ENCODE measurements around the gene MTA3.
A peak's percentile ranks its signal among the peaks of the same experiment; 100 is the strongest.

MTA3 gene

GRCh38 chr2:42765686-42766085, 197.3 kb downstream of the MTA3 start:
- DNase-seq, result no peak

- DNase-seq, result no peak
Observed at GRCh38 chr2:42767080-42767898, 198.9 kb downstream of the MTA3 start.

DNA sequence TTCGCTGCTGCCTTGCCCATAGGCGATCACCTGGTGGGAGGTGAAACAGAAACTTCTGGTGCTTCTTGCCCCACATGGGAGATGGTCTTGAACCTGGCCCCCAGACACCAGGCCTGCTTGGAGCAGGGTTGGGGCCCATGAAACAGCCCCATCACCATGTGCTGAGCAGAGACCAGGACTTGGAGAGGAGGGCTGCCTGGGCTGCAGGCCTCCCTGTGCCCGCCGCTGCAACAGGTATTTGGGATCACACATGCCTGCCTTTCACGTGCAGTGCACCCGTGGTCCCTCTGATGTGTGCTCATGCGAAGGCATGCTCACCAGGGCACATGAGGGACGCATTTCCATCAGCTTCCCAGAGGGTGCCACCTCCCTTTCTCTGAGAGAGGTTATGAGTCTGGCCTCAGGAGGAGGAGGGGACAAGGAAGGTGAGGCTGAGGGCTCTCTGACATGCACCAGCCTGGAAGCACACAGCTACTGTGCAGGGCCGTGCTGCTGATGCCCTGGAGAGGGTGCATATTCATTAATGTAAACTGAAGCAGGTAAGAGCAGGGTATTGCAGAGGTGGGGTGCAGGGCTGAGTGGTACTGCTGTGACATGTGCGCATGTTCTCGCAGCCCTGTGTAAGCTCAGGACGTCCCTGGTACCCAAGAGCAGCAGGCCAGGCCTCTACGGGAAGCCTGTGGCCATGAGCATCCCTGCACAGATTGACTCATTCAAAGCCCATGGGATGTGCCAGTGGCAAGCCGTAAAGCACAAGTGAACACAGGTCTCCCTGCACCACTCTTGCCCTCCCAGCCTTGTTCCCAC, 199.7 kb downstream of the MTA3 start:
- no peak for DNase-seq

DNA sequence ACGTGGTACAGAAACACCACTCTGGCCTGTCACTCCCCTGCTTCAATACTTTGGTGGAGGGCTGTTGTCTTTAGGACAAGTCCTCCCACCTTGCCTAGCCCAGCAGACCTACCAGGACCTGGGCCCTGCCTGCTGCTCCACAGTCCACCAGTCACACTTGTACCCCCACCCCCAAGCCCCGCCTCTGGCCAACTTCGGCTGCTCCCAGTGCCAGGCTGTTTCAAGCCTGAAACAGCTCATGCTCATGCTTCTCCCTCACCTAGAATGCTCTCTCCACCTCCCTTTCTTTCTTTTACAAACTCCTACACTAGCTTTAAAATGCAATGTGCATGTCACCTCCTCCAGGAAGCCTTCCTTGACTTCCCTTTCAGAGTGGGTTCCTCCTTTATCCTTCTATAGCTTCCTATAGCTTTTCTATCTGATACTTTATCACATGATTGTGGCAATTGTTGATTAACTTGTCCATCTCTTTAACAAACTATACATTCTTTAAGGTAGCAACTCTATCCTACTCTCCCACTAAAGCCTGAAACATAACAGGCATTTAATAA, 200.3 kb downstream of the MTA3 start:
- DNase-seq, result no peak

GRCh38 chr2:42769583-42770287, 201.3 kb downstream of the MTA3 start:
- DNase-seq, result no peak

DNA sequence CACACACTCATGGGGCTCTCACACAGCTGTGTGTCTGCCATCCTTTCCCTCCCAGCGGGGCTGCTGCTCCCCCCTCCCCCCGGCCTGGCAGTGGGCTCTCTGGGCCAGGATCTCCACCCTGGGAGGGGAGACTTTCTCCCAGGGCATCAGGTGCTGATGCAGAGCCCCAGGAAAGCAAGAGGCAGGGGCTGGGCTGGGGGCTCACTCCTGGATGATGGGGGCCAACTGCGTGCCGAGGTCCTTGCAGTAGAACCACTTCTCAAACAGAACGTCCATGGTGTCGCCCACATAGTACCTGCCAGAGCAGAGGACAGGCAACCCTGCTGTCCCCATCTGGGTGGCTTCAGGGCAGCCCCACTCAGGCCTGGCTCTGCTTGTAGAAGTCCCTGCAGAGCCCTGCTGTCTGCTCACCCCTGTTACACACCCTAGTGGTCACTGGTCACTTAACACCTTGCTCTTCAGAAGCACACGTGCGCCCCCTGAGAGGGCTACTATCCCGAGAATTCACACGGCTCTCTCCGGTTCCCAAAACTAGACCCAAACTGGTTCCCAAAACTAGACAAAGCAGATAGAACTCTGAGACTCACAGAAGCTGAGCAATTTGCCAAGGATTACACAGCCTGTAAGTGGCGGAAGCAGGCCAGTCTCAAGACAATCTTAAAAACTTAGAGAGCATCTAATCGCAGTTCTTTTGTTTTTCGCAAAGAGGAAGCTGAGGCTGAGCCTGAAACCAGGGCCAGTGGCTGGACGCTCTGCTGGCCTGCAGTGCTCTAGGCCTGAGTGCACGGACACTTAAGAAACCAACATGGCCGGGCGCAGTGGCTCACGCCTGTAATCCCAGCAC, 202.1 kb downstream of the MTA3 start:
- DNase-seq, result peak; percentile 22 to 65

DNA sequence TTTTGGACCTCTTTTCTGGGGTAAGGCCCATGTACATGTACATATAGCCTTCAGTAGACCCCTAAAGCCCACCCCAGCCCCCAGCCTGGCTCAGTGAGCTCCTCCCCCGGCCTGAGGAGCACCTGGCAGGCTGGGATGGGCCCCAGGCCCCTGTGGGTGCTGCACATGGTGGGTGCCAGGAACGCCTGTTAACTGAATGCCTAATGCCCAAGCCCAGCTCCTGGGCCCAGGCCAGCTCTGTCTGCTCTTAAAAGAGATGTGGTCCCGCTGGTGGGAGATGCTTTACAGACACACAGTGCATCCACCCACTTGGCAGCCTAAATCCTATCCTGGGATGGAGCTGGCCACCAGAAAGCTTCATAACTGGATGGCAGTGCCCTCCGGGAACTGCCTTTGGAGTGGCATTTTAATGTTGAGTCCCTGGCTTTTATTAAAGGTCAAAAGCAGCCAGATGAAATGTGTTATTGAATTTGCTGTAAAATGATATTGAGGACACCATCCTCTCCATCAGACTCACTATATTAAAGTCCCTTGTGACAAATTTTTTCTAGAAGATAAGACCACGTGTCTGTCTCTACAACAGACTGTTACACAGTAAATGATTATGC, 203.2 kb downstream of the MTA3 start:
- no peak for DNase-seq

GRCh38 chr2:42775186-42775585, 206.8 kb downstream of the MTA3 start:
- no peak for DNase-seq

- DNase-seq, result no peak
Observed at GRCh38 chr2:42775810-42776209, 207.4 kb downstream of the MTA3 start.

- DNase-seq, result no peak
Observed at GRCh38 chr2:42777883-42778805, 209.7 kb downstream of the MTA3 start.

DNA sequence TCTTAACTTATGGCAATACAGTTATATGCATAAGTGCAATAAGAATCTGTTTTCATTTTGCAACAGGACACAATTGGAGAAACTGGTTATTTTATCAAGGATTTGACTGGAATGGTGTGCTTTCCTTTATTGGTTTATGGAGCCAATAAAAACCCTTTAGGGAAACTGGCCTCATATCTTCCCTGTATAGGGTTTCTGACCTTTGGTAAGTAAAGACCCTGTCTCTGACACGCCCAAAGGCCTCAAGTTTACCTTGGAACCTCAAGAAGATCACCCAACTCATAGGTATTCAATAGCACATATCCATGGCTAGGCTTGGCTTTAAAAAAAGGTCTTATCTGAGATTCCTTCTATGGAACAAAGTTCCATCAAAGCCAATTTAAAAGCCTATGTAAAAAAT, 212.7 kb downstream of the MTA3 start:
- DNase-seq, result no peak

DNA sequence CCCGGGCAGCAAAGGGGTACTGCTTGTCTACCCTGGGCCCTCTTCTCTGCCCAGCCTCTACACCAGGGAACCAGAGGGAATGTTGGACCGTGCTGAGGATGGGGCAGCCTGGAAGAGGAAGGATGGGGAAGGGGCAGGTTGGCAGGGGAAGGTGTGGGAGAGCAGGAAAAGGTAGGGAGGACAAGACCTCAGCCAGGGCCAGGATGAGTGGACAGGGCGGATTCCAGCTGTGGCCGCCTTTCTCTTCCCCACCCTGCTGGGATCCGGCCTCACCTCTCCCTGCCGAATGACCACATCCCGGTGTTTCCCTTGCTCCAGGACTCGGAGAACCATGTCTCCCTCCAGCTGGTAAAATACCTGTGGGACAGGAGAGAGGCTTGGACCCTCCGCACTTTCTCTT, 215.1 kb downstream of the MTA3 start:
- DNase-seq, result no peak

DNA sequence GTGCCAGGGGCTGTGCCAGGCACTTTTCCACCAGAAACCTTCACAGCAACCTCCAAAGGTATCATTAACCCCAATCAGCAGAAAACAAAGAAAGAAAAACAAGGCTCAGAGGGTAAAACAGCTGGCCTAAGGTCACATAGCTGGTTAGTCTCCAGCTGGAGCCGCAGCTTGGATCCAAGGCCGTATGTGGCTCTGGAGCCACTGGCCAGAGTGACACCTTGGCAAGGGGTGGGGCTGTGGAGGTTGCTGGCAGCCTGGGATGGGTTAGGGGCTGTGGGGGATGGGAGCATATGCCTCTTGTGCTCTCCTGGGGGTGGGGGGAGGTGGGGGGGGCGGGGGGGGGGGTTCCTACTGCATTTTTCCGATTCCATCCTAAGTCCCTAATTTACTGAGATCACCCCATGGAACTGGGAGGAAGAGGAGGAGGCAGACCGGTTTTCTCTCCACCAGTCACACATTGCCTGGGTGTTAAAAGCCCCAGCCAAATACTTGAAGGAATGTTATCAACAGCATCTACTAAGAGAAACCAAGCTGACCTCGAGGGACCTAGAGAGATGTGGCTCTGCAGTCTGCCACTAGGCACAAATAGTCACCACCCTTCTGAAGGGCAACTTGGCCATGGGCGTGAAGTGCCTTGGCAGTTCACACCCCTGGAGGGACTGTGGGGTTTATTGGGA, 215.9 kb downstream of the MTA3 start:
- no peak for DNase-seq

DNA sequence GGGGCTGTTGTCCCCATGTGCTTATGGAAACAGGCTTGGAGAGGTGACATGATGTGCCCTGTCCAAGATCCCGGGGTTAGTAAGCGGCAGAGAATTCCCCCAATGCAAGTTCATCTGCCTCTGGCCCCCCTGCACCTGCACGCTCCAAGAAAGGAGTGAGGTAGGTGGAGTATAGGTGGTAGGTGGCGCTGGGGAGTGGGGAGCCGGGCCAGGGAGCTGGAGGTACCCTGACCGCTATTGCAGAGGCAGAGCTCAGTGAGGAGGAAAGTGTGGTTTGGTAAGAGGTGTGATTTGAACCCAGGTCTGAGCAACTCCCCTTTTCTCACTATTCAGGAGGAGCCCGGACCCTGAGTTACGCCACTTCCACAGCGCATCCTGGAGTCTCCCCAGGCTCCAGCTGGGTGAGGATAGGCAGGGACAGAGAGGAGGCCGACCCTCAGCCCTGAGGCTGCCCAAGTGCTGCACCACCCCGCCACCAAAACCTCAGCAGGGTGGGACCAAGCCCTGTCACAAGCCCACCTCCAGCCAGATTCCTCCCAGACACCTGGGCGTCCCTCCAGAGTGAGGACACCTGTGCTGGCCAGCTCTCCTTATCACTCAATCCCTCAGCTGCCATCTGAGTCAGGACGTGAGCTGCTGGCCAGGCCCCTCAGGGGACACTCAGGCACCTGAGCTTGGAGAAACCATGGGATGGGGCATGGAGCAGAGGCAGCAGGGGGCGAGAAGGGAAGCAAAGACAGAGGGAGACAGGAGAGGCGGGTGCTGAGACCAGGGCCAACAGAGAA, 218.3 kb downstream of the MTA3 start:
- DNase-seq, result no peak

GRCh38 chr2:42787424-42787787, 219.0 kb downstream of the MTA3 start:
- DNase-seq, result no peak

GRCh38 chr2:42787788-42788477, 219.5 kb downstream of the MTA3 start:
- DNase-seq, result no peak

DNA sequence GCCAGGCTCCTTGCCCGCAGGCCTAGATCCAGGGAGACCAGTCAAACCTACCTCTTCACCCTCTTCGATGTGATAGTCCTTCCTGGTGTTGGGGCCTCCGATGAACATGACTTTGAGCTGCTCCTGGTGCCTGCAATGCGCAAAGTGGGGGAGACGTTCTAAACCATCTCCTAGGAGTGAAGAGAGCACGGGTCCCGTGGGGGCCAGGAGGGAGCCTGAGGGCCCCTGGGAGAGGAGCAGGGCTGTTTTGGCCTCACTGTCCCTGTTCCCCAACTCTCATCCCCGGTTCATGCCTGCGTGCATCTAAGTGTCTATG, 220.0 kb downstream of the MTA3 start:
- no peak for DNase-seq

DNA sequence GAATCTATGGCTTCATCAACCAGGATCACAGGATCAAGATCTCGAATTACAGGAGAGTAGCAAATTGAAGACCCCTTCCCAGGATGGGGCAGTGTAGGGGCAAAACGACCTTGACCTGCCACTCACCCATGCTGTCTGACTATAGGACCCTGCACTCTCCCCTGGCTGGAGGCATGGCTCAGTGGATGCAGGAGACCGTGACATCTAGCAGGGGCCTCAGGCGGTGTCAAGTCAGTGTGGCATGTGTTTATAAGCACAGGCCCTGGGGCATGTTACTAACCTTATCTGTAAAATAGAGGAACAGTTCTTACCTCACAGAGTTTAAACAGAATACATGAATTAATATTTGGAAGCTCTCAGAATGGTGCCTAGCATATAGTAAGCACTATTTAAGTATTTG, 220.4 kb downstream of the MTA3 start:
- no peak for DNase-seq

DNA sequence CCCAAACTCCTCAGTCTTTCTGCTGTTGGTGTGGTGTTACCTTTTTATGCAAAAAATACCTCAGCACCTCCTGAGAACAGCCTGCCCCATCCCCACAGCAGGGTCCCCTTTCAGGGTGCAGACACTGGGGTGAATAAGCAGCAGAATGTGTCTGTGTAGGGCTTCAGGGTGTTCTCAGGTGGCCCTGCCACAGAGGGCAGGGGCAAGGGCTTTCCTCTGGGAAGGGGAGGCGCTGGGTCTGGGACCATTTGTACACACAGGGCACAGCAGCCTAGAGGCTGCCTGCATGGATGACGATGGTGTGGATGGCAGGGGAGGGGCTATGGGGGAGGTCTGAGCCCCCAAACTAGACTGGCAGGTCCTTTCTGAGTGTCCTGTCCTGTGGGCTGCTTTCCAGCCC, 221.3 kb downstream of the MTA3 start:
- DNase-seq, result no peak

Data from SW 1271 (cell line).